HepG2 (cell line): ENCODE data around the gene CCNF. TPM values are rescaled to one million over a fixed set of nuclear protein-coding genes. Genes with fewer than 3 reads are reported as not detected.

Experiments
- EHMT2 ChIP-seq: fragments of 200-600 bp; sonication (generic); IDR thresholded peaks from 2 replicates; pipeline ENCODE4 v1.7.0; 2017; ENCODE audit warnings: antibody characterized with exemption, low read depth, low read length, borderline replicate concordance
- FOXA3 ChIP-seq: IDR thresholded peaks from 2 replicates; pipeline ENCODE4 v1.6.1; 2016; ENCODE audit warnings: missing genetic modification reagents, missing compliant biosample characterization
- FOXM1 ChIP-seq: sonication (generic); formaldehyde crosslinking; IDR thresholded peaks from 2 replicates; pipeline ENCODE4 v1.5.0; 2020; ENCODE audit warnings: missing genetic modification reagents
- KDM2A ChIP-seq: sonication (generic); formaldehyde crosslinking; IDR thresholded peaks from 2 replicates; pipeline ENCODE4 v1.4.0; 2020; ENCODE audit warnings: low read depth, missing genetic modification reagents, borderline replicate concordance
- KMT2A ChIP-seq: sonication (generic); formaldehyde crosslinking; IDR thresholded peaks from 2 replicates; pipeline ENCODE4 v1.4.0; 2020; ENCODE audit warnings: missing genetic modification reagents
- NFE2L2 ChIP-seq: fragments of 150-350 bp; IDR thresholded peaks from 2 replicates; pipeline ENCODE4 v1.6.1; 2014; ENCODE audit warnings: low read length
- NR2F6 ChIP-seq, 2 experiments: IDR thresholded peaks; 2 replicates each; pipeline ENCODE4 v1.6.1; 2016; ENCODE audit warnings: antibody characterized with exemption in 1 of 2, mild to moderate bottlenecking in 1 of 2
- PAWR ChIP-seq: sonication (generic); formaldehyde crosslinking; IDR thresholded peaks from 2 replicates; pipeline ENCODE4 v1.4.0; 2020; ENCODE audit warnings: missing genetic modification reagents, mild to moderate bottlenecking, borderline replicate concordance
- PHF5A ChIP-seq: IDR thresholded peaks from one replicate; pipeline ENCODE4 v1.6.1; 2018; ENCODE audit warnings: low read depth, missing genetic modification reagents; ENCODE audit not compliant: unreplicated experiment
- POGZ ChIP-seq: sonication (generic); formaldehyde crosslinking; IDR thresholded peaks from 2 replicates; pipeline ENCODE4 v1.4.0; 2020; ENCODE audit warnings: mild to moderate bottlenecking, missing genetic modification reagents
- POLR2G ChIP-seq: fragments of 200-400 bp; formaldehyde crosslinking; IDR thresholded peaks from 2 replicates; pipeline ENCODE4 v1.6.1; 2018; ENCODE audit warnings: mild to moderate bottlenecking, low read depth, low read length, moderate library complexity
- RAD21 ChIP-seq: fragments of 450-650 bp; formaldehyde crosslinking; IDR thresholded peaks from 2 replicates; pipeline ENCODE4 v1.5.0; 2020; ENCODE audit warnings: mild to moderate bottlenecking
- SIX1 ChIP-seq: sonication (generic); formaldehyde crosslinking; IDR thresholded peaks from 2 replicates; pipeline ENCODE4 v1.4.0; 2020; ENCODE audit warnings: missing genetic modification reagents, borderline replicate concordance
- SOX13 ChIP-seq, 3 experiments: fragments of 450-650 bp in 1 of 3; sonication (generic) in 1 of 3; formaldehyde crosslinking in 1 of 3; IDR thresholded peaks in 2 of 3; conservative IDR thresholded peaks in 1 of 3; 2 replicates each; pipeline versions ENCODE4 v1.5.0 to v1.6.1; 2016 to 2020; ENCODE audit warnings: antibody characterized with exemption in 1 of 3, mild to moderate bottlenecking in 1 of 3, missing compliant biosample characterization in 1 of 3, missing genetic modification reagents in 1 of 3, moderate library complexity in 1 of 3
- ZC3H13 ChIP-seq: sonication (generic); formaldehyde crosslinking; IDR thresholded peaks from 2 replicates; pipeline ENCODE4 v1.8.1; 2023; ENCODE audit warnings: mild to moderate bottlenecking, missing genetic modification reagents, moderate library complexity
- ZFP1 ChIP-seq: IDR thresholded peaks from 2 replicates; pipeline ENCODE4 v1.6.1; 2016
- ZFP90 ChIP-seq: sonication (generic); formaldehyde crosslinking; IDR thresholded peaks from 2 replicates; pipeline ENCODE4 v1.8.0; 2022; ENCODE audit warnings: missing genetic modification reagents, mild to moderate bottlenecking, inconsistent platforms, borderline replicate concordance
- ZFP91 ChIP-seq: sonication (generic); formaldehyde crosslinking; IDR thresholded peaks from 2 replicates; pipeline ENCODE4 v1.9.0; 2022; ENCODE audit warnings: missing genetic modification reagents, mild to moderate bottlenecking, borderline replicate concordance
- ZFYVE20 ChIP-seq: sonication (generic); formaldehyde crosslinking; IDR thresholded peaks from 2 replicates; pipeline ENCODE4 v1.8.0; 2023; ENCODE audit warnings: low read depth, mild to moderate bottlenecking, moderate library complexity, missing genetic modification reagents, borderline replicate concordance
- ZKSCAN1 ChIP-seq: fragments of 150-350 bp; IDR thresholded peaks from 2 replicates; pipeline ENCODE4 v1.6.1; 2014; ENCODE audit warnings: low read length
- ZNF34 ChIP-seq: sonication (generic); formaldehyde crosslinking; IDR thresholded peaks from 2 replicates; pipeline ENCODE4 v1.4.0; 2020; ENCODE audit warnings: mild to moderate bottlenecking, missing genetic modification reagents, borderline replicate concordance
- ZNF446 ChIP-seq: sonication (generic); formaldehyde crosslinking; IDR thresholded peaks from 2 replicates; pipeline ENCODE4 v1.5.0; 2020; ENCODE audit warnings: mild to moderate bottlenecking, missing genetic modification reagents
- ZNF512B ChIP-seq: sonication (generic); formaldehyde crosslinking; IDR thresholded peaks from 2 replicates; pipeline ENCODE4 v1.5.1; 2020; ENCODE audit warnings: missing genetic modification reagents, mild to moderate bottlenecking, borderline replicate concordance
- ZNF780A ChIP-seq: sonication (generic); formaldehyde crosslinking; IDR thresholded peaks from 2 replicates; pipeline ENCODE4 v1.8.0; 2022; ENCODE audit warnings: mild to moderate bottlenecking, missing genetic modification reagents, moderate library complexity
- ZNF839 ChIP-seq: sonication (generic); formaldehyde crosslinking; IDR thresholded peaks from 2 replicates; pipeline ENCODE4 v1.4.0; 2020; ENCODE audit warnings: missing genetic modification reagents, mild to moderate bottlenecking, borderline replicate concordance
- ZNF883 ChIP-seq: sonication (generic); formaldehyde crosslinking; IDR thresholded peaks from 2 replicates; pipeline ENCODE4 v1.5.1; 2020; ENCODE audit warnings: mild to moderate bottlenecking, missing genetic modification reagents; ENCODE audit errors: not compliant biosample characterization
- polyA plus RNA-seq, 8 experiments: library from polyadenylated mRNA; depleted of rRNA in 3 of 8; stranded (reverse) in 7 of 8; unstranded in 1 of 8; fragments of >200 nt; fragmentation: Illumina TruSeq in 4 of 8; extraction: Trizol in 4 of 8; gene quantifications; 2 replicates each; pipeline versions ENCODE4 v1.2.1 to v1.2.3, GENCODE V29; 2011 to 2016; ENCODE audit warnings: low read depth in 4 of 8, missing spikeins in 1 of 8, mixed read lengths in 1 of 8; ENCODE audit not compliant: insufficient read depth in 1 of 8
- total RNA-seq, 5 experiments: library from RNA; depleted of rRNA; stranded (reverse); fragments of >200 nt; fragmentation: Illumina TruSeq; extraction: Trizol; gene quantifications; 2 replicates each; pipeline ENCODE4 v1.2.3, GENCODE V29; 2016; ENCODE audit warnings: low read depth in 1 of 5

CCNF gene
- total and polyA plus RNA-seq, 2 of the 13 experiments (the other 11 are each of a cell fraction or from before 2014, with no cell fraction given): 6.4 to 22.8 TPM

GRCh38 chr16:2475413-2476344, 46.4 kb downstream of the CCNF start (continued):
- TF ChIP-seq RAD21 (CRISPR knock-in tag): no peak
- no peak for TF ChIP-seq FOXM1 (CRISPR knock-in tag)
- TF ChIP-seq EHMT2: no peak
- TF ChIP-seq SIX1 (CRISPR knock-in tag): no peak
- TF ChIP-seq ZFYVE20 (CRISPR knock-in tag): no peak
- TF ChIP-seq POGZ: no peak
- no peak for TF ChIP-seq ZFP90 (CRISPR knock-in tag)
- no peak for TF ChIP-seq KMT2A (CRISPR knock-in tag)
- peak; percentile 89 for TF ChIP-seq ZKSCAN1
- no peak for TF ChIP-seq ZNF883 (CRISPR knock-in tag)
- TF ChIP-seq KDM2A (CRISPR knock-in tag): peak; percentile 13; the same call in 1 of the 2 replicates
- TF ChIP-seq ZNF839 (CRISPR knock-in tag): no peak
- TF ChIP-seq NR2F6 (IDR thresholded peaks at IDR 0.05): no peak
- peak; percentile 32; the same call in 1 of the 2 replicates for TF ChIP-seq NR2F6 (CRISPR knock-in tag; IDR thresholded peaks at IDR 0.05)
- TF ChIP-seq ZNF780A (CRISPR knock-in tag): no peak
- no peak for TF ChIP-seq FOXA3 (CRISPR knock-in tag)
- no peak for TF ChIP-seq ZFP1
- peak; percentile 20; the same call in 1 of the 2 replicates for TF ChIP-seq ZC3H13
- no peak for TF ChIP-seq NFE2L2
- TF ChIP-seq SOX13 (IDR thresholded peaks at IDR 0.05): no peak
- no peak for TF ChIP-seq SOX13 (CRISPR knock-in tag; conservative IDR thresholded peaks at IDR 0.05 in 1 of 2, IDR thresholded peaks at IDR 0.05 in 1 of 2)
- no peak for TF ChIP-seq ZNF512B (CRISPR knock-in tag)
- TF ChIP-seq ZFP91: no peak; the same call in 1 of the 2 replicates
- TF ChIP-seq POLR2G: 0 out of 2 replicates have a peak, but pooled peaks have one; percentile 14
- no peak for TF ChIP-seq ZNF34
- TF ChIP-seq ZNF446 (CRISPR knock-in tag): no peak
- TF ChIP-seq PAWR (CRISPR knock-in tag): no peak
- TF ChIP-seq PHF5A: no peak
